Activated CD8-positive, alpha-beta memory T cell treated with anti-CD3 and anti-CD28 coated beads, Interleukin-2, amount 10 ng/mL, durations not matched to agents 7 days and 5 days (primary cell): ENCODE results near the gene DVL1. TPM values are rescaled to one million over a fixed set of nuclear protein-coding genes. Genes with fewer than 3 reads are reported as not detected.

Experiments used
- ATAC-seq: fragments of 150-1000 bp; cut with Tn5 transposase; one replicate; pipeline ENCODE4 v1.10.0; 2021; ENCODE audit warnings: moderate library complexity
- CTCF ChIA-PET: fragments of 350-600 bp; sonication (Branson Sonifier 250); formaldehyde crosslinking; loops from one replicate; lab custom pipeline; 2021; ENCODE audit warnings: antibody characterized with exemption; lab: Charles Lee
- DNase-seq: peaks from one replicate; pipeline ENCODE4 v3.0.0-alpha.2; 2020
- H3K27ac Mint-ChIP-seq: one replicate; pipeline ENCODE4 v1.8.0; 2021; ENCODE audit warnings: mild to moderate bottlenecking, mixed read lengths
- H3K27me3 Mint-ChIP-seq: one replicate; pipeline ENCODE4 v1.8.0; 2021; ENCODE audit warnings: mixed read lengths
- H3K36me3 Mint-ChIP-seq: one replicate; pipeline ENCODE4 v1.8.0; 2021; ENCODE audit warnings: mild to moderate bottlenecking, mixed read lengths
- H3K4me1 Mint-ChIP-seq: one replicate; pipeline ENCODE4 v1.8.0; 2021; ENCODE audit warnings: mixed read lengths
- H3K4me3 Mint-ChIP-seq: one replicate; pipeline ENCODE4 v1.8.0; 2021; ENCODE audit warnings: mild to moderate bottlenecking, moderate library complexity, mixed read lengths
- H3K9me3 Mint-ChIP-seq: one replicate; pipeline ENCODE4 v1.8.0; 2022; ENCODE audit warnings: low read depth, mixed read lengths
- total RNA-seq, 2 experiments: library from RNA; stranded (reverse); gene quantifications; one replicate each; pipeline ENCODE4 v1.2.3, GENCODE V29; 2021

DVL1 gene
- total RNA-seq: 10 to 100 TPM; 35.2 to 42.0 TPM

DNA sequence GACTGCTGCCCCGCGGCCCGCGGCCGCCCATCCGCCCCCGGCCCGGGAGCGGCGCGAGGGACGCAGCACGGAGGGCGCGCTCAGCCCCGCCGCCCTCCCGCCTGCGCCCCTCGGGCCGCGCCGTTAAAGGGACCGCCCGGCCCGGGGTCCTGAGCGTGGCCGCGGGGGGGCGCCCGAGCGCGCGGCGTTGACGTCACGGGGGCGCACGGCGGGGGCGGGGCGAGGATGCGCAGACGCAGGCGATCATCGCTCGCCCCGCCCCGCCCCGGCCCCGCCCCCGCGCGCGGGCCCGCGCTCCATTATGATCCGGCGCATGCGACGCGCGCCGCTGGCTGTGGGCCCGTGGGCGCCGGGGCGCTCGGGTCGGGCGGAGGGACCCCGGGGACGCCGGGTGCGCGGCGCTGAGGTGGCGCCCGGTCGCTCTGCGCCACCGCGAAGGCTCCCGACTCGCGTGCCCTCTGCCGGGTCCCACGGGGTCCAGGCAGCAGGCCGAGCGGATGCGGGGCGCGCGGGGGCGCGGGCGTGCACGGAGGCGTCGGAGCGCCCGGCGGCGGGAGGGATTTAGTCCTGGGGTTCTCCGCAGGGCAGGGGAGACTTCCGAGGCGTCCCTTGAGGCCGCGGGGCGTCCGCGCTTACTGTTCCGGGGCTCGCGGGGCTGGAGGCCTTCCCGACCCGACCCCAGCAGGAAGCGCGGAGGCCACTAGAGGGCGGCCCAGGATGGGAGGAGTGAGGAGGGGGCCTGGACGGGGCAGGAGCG lies at the start of gene DVL1:
DVL1 (minus strand) TSS at position 163 of the 757 bp plus-strand sequence. CDS start 353 bp downstream, outside the sequence.
- no peaks in the 10 kb centered on the region for H3K9me3 Mint-ChIP-seq
- CTCF ChIA-PET: interaction anchor here (1.2 to 1.8 kb wide), 3 partner anchors 22 to 92 kb away, joined by 3 to 16 read pairs (median 16); partner anchors contain the start of gene AURKAIP1
- peak within 1 kb of the TSS; percentile 24 for H3K27ac Mint-ChIP-seq
- peaks cover 25% of the 10 kb centered on the region for H3K4me1 Mint-ChIP-seq
- ATAC-seq (peak; percentile 83), DNase-seq (peak; percentile 79)
- H3K27me3 Mint-ChIP-seq: peaks cover 25% of the 10 kb centered on the region
- peak within 1 kb of the TSS; percentile 71 for H3K4me3 Mint-ChIP-seq
- no peaks in the 10 kb centered on the region for H3K36me3 Mint-ChIP-seq

DNA sequence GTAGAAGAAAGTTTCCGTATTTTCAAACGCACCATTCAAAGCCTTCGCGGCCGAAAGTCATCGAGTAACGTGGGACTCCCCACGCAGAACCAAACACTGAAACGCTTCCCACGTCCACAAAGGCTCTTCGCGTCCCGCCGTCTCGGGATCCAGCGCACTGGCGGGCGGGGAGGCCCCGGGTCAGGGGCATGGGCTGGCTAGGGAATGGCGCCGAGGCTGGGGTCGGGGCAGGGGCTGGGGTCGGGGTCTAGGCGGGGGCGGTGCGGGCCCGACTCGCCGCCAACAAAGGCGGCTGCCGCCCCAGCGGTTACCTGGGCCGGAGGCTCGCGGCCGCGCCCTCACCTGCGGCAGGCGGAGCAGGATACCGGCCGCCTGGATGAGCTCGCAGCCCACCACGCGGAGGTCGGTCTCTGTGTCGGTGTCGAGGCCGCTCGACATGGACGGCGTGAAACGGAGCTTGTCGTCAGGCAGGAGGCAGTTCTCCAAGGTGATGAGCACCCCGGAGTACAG lies 49.5 kb upstream of the DVL1 start:
- Mint-ChIP-seq H3K4me1 (peaks cover 49% of the 10 kb centered on the region), H3K27ac (peak overlapping the region; percentile 88), H3K4me3 (peak overlapping the region; percentile 90), H3K27me3 (no peaks in the 10 kb centered on the region), H3K9me3 (no peaks in the 10 kb centered on the region), H3K36me3 (peaks cover 59% of the 10 kb centered on the region)
- DNase-seq (no peak), ATAC-seq (no peak)
- CTCF ChIA-PET: interaction anchor here (0.7 to 4.8 kb wide), 11 partner anchors 8 to 277 kb away, joined by 3 to 41 read pairs (median 5); partner anchors contain the start of genes AURKAIP1 and MRPL20

DNA sequence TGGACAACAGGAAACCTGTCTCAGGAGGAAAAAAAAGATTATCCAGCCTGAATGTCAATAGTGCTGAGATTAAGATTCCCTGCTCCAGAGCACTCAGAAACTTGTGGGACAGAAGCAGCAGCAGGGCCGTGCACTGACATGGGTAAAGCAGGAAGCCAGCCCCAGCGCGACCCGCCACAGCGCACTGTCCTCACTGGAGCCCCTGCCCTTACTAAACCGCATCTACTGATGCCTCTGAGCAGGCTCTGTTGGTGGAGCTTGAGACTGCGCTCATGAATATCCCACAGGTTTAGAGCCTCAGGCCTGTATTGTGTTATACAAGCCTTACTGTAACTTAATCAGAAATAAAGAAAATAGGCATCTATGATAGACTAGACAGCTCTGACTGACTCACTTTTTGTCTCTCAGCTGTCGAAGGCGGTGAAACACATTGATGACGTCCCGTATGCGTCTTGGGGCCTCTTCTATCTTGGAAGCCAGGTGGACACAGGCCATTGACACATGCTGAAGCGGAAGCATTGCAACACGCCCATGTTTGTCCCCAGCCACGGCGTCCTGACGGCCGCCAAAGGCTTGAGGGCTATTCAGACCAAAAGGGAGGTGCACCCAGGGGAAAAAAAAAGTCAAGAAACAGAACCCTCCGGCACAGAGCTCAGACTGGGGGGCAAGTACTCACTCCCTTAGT lies 48.8 kb upstream of the DVL1 start:
- H3K4me1 Mint-ChIP-seq: peaks cover 45% of the 10 kb centered on the region
- H3K27ac Mint-ChIP-seq: peak overlapping the region; percentile 88
- H3K36me3 Mint-ChIP-seq: peaks cover 62% of the 10 kb centered on the region
- peak overlapping the region; percentile 90 for H3K4me3 Mint-ChIP-seq
- no peaks in the 10 kb centered on the region for H3K9me3 Mint-ChIP-seq
- CTCF ChIA-PET: interaction anchor here (0.7 to 4.8 kb wide), 6 partner anchors 9 to 93 kb away, joined by 3 to 41 read pairs (median 10); partner anchors contain the start of genes AURKAIP1 and MRPL20
- H3K27me3 Mint-ChIP-seq: no peaks in the 10 kb centered on the region
- DNase-seq (no peak), ATAC-seq (no peak)

DNA sequence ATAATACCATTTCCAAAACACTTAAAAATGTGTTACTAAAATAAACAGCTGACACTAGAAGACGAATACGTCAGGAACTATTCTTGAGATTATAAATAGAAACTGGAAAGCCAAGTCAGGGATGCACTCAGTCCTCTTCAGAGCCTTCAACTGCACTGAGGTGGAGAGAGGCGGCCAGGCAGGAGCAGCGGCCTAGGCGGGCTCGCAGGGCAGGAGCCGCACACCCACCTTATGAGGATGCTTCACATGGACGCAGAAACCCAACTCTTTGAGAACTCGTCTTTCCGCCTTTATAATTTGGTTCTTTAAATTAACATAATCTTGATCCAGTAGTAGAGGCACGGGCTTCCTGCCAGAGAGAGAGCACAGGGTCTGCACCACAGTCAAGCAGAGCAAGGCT lies 45.9 kb upstream of the DVL1 start:
- Mint-ChIP-seq H3K27me3 (no peaks in the 10 kb centered on the region), H3K4me1 (peaks cover 24% of the 10 kb centered on the region), H3K9me3 (no peaks in the 10 kb centered on the region), H3K27ac (no peak overlapping the region), H3K4me3 (no peak overlapping the region), H3K36me3 (peaks cover 64% of the 10 kb centered on the region)
- ATAC-seq (no peak), DNase-seq (no peak)
- CTCF ChIA-PET: no interaction called here

DNA sequence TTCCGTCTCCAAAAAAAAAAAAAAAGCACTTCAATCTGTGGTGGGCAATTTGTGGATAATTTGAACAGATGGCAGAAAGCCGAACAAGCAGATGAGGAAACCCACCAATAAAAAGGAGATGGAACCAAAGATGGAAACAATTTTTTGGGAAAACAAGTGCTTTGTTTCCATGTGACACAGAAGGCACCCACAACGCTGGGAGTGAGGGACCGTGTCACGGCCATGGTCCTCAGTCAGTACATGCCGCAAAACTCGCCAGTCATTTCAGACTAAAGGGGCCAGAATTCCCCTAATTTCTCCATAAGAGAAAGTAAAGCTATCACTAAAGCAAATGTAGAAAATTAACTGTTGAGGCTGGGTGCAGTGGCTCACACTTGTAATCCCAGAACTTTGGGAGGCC lies 44.9 kb upstream of the DVL1 start:
- no peaks in the 10 kb centered on the region for H3K9me3 Mint-ChIP-seq
- ATAC-seq (no peak), DNase-seq (no peak)
- H3K27me3 Mint-ChIP-seq: no peaks in the 10 kb centered on the region
- no peak overlapping the region for H3K4me3 Mint-ChIP-seq
- H3K4me1 Mint-ChIP-seq: peaks cover 21% of the 10 kb centered on the region
- no peak overlapping the region for H3K27ac Mint-ChIP-seq
- H3K36me3 Mint-ChIP-seq: peaks cover 72% of the 10 kb centered on the region
- CTCF ChIA-PET: no interaction called here

DNA sequence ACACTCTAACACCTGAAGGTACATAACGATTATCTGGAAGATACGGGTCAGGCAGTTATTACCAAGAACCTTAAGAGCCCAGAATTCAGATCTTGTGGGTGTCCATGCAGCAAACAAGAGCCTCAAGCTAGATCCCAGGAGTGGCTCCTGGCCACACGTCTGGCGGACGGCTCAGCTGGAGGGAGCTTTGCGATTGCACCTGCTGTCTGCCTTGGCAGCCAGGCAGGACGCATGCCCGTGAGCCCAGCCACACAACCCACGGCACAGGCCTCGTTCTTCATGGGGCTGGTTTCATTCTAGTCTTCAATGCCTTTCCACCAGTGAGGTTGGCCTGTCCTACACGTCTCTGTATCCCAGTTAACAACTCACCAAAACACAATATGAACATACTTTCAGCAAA lies 44.2 kb upstream of the DVL1 start:
- peaks cover 21% of the 10 kb centered on the region for H3K4me1 Mint-ChIP-seq
- H3K4me3 Mint-ChIP-seq: no peak overlapping the region
- H3K27ac Mint-ChIP-seq: no peak overlapping the region
- CTCF ChIA-PET: no interaction called here
- ATAC-seq (no peak), DNase-seq (no peak)
- no peaks in the 10 kb centered on the region for H3K27me3 Mint-ChIP-seq
- H3K9me3 Mint-ChIP-seq: no peaks in the 10 kb centered on the region
- peaks cover 77% of the 10 kb centered on the region for H3K36me3 Mint-ChIP-seq

DNA sequence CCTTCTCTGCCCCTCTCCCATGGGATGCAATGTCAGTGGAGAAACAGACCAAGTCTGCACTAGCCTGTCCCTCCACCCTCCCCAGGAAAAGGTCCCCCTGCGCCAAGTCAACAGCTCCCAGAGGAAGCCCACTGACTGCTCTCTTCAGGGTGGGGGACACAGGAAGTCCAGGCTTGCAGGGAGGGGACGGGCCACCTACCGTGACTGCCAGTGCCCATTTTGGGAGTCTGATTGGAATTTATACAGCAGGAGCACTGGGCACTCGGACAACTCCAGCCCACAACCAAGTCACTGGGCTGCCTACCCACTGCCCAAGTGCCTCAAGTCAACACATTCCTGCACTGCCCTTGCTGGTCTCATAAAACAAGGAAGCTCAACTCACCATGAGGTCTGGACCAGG lies 43.8 kb upstream of the DVL1 start:
- no peak overlapping the region for H3K4me3 Mint-ChIP-seq
- H3K9me3 Mint-ChIP-seq: no peaks in the 10 kb centered on the region
- peaks cover 78% of the 10 kb centered on the region for H3K36me3 Mint-ChIP-seq
- no peak overlapping the region for H3K27ac Mint-ChIP-seq
- H3K4me1 Mint-ChIP-seq: peaks cover 17% of the 10 kb centered on the region
- H3K27me3 Mint-ChIP-seq: no peaks in the 10 kb centered on the region
- no peak for DNase-seq
- ATAC-seq: no peak
- CTCF ChIA-PET: no interaction called here

DNA sequence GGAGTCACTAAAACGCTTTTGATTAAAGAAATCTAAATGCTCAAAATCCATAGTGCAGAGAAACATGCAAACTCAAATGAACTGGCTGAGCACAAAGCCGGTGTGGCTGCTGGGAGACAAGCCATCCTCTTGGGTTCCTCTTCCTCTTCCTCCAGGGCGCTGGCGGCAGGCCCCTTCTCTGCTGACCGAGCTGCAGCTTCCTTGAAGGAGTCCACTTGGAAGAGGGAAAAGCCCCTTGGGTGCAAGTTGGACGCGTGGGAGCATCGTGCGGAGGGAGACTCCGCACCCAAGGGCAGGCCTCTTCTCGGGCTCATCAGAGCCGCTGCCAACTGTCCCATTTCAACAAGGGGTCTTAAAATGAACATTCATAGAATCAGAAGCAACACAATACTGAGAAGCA lies 42.0 kb upstream of the DVL1 start:
- no peak overlapping the region for H3K4me3 Mint-ChIP-seq
- CTCF ChIA-PET: interaction anchor here (0.6 to 2.8 kb wide), 4 partner anchors 8 to 198 kb away, joined by 3 to 10 read pairs (median 4); partner anchors contain the start of genes CCNL2 and MRPL20
- H3K4me1 Mint-ChIP-seq: peaks cover 7% of the 10 kb centered on the region
- ATAC-seq: no peak
- peaks cover 78% of the 10 kb centered on the region for H3K36me3 Mint-ChIP-seq
- H3K27ac Mint-ChIP-seq: no peak overlapping the region
- no peaks in the 10 kb centered on the region for H3K9me3 Mint-ChIP-seq
- DNase-seq: no peak
- H3K27me3 Mint-ChIP-seq: no peaks in the 10 kb centered on the region

DNA sequence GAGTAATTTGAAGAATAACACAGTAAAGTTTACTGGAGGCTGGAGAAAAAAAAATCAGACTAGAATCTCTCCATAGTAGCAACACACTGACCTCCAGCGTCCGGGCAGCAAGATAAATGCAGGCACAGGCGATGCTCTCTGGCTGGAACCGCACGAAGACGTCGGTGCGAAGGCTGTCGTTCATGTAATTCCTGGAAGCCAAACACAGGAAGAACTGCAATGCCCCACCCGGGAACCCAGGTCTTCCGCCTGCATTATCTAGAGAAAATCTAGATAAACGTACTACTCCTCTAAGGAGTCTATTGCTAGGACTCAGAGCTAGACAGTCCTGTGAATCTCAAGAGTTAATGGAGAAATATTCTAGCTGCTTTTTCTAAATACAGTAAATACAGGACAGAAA lies 41.5 kb upstream of the DVL1 start:
- Mint-ChIP-seq H3K4me1 (peaks cover 6% of the 10 kb centered on the region), H3K36me3 (peaks cover 81% of the 10 kb centered on the region), H3K9me3 (no peaks in the 10 kb centered on the region), H3K27me3 (no peaks in the 10 kb centered on the region), H3K4me3 (no peak overlapping the region), H3K27ac (no peak overlapping the region)
- ATAC-seq (no peak), DNase-seq (no peak)
- CTCF ChIA-PET: interaction anchor here (0.6 to 2.8 kb wide), 2 partner anchors 9 to 197 kb away, joined by 3 to 10 read pairs; partner anchors contain the start of gene CCNL2

DNA sequence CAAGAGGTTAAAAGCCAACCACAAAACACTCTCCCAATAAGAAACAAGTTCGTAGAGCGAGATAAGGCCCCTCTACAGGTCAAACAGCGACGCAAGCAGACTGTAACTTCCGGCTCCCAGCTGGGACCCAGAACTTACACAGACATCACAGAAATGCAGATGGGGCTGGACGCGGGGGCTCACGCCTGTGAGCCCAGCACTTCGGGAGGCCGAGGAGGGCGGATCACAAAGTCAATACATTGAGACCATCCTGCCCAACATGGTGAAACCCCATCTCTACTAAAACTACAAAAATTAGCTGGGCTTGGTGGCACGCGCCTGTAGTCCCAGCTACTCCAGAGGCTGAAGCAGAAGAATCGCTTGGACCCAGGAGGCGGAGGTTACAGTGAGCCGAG lies 38.9 kb upstream of the DVL1 start:
- DNase-seq (no peak), ATAC-seq (no peak)
- Mint-ChIP-seq H3K36me3 (peaks cover 60% of the 10 kb centered on the region), H3K27me3 (no peaks in the 10 kb centered on the region), H3K4me3 (no peak overlapping the region), H3K9me3 (no peaks in the 10 kb centered on the region), H3K4me1 (no peaks in the 10 kb centered on the region), H3K27ac (no peak overlapping the region)
- CTCF ChIA-PET: interaction anchor here (0.8 to 1.2 kb wide), 2 partner anchors 11 to 16 kb away, joined by 3 to 4 read pairs; no protein-coding TSS in a partner anchor

DNA sequence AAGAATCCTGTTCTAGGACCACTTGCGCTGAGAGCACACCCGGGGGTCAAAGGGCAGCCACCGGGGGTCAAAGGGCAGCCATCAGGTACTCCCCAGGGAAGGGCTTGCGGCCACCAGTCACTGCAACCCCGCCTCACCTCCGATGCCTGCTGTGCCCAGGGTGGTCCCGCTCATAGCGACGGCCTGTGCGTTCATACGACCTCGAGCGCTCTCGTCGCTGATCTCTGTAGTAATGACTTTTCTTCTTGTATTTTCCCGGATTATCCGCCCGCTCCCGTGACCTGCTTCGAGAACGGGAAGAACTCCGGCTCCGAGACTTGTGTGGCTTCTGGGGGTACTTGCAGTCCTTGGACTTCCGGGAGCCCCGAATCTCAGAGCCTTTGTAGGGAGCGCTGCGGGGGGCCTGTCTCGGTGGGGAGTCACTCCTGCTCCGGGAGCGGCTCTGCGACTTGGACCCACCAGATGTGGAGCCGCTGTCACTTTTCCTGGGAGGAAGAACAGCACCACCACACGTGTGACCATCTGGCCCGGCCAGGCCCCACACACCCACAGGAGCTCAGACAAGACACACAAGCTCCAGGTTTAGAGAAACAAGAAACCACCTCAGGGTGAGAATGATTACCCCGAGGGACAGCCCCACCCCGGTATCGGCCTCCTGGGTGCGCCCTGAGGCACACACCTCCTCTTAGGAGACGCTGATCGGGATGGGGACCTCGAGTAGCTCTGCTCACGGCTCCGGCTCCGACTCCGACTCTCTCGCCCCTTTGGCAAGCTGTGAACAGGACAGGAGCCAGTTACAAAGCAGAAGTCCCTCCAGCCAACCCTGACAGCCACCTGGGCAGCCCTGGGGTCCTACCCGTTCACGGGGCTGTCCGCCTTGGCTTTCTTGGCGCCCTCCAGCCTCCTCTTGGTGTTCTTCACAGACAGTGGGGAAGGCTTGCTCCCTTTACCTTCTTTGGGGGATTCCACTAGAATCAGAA lies 38.2 kb upstream of the DVL1 start:
- peaks cover 54% of the 10 kb centered on the region for H3K36me3 Mint-ChIP-seq
- no peaks in the 10 kb centered on the region for H3K9me3 Mint-ChIP-seq
- DNase-seq: no peak
- no peaks in the 10 kb centered on the region for H3K27me3 Mint-ChIP-seq
- no peak overlapping the region for H3K4me3 Mint-ChIP-seq
- H3K4me1 Mint-ChIP-seq: no peaks in the 10 kb centered on the region
- CTCF ChIA-PET: interaction anchor here (0.8 to 1.3 kb wide), 2 partner anchors 12 to 16 kb away, joined by 3 to 4 read pairs; partner anchors contain the start of gene AURKAIP1
- no peak overlapping the region for H3K27ac Mint-ChIP-seq
- ATAC-seq: no peak

DNA sequence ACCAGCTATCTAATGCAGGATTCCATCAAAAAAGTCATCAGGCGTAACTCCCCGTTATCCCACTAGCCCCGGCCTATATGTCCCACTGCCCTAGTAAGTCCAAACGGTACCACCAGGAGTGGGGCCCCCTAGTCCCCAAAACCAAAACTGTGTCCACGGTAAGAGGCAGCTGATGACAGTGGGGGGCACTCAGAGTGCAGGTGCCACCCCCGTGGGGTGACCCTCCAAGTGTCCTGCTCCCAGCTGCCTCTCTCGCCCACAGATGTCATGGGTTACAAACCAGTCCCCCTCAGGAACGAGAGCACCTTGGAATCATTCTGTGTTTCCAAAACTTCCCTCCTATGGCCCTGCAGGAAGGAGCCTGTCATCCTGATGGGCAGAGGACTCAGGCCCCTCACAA lies 36.7 kb upstream of the DVL1 start:
- CTCF ChIA-PET: interaction anchor here (1.3 kb wide), 1 partner anchor 11 kb away, joined by 4 read pairs; the partner anchor contains the start of gene AURKAIP1
- H3K36me3 Mint-ChIP-seq: peaks cover 42% of the 10 kb centered on the region
- DNase-seq: no peak
- ATAC-seq: no peak
- no peaks in the 10 kb centered on the region for H3K27me3 Mint-ChIP-seq
- no peaks in the 10 kb centered on the region for H3K4me1 Mint-ChIP-seq
- H3K9me3 Mint-ChIP-seq: no peaks in the 10 kb centered on the region
- H3K27ac Mint-ChIP-seq: no peak overlapping the region
- no peak overlapping the region for H3K4me3 Mint-ChIP-seq
